Gastrocnemius medialis (tissue), 4 donors: ENCODE measurements around the gene ANKH.

ENCODE experiments used
- CTCF ChIP-seq, 5 experiments: fragments of 450-650 bp in 3 of 5; fragments of 200-600 bp in 2 of 5; sonication (generic) in 2 of 5; IDR thresholded peaks in 4 of 5; conservative IDR thresholded peaks in 1 of 5; 1 replicate in 4 of 5; 2 replicates in 1 of 5; pipeline ENCODE4 v1.5.1; 2016 to 2019; ENCODE audit warnings: antibody characterized with exemption in 5 of 5, mild to moderate bottlenecking in 3 of 5, moderate library complexity in 3 of 5
- POLR2A ChIP-seq, 2 donors: fragments of 450-650 bp; IDR thresholded peaks; one replicate each; pipeline ENCODE4 v1.6.1; 2017; ENCODE audit warnings: antibody characterized with exemption in 2 of 2, mild to moderate bottlenecking in 2 of 2, moderate library complexity in 2 of 2

DNA sequence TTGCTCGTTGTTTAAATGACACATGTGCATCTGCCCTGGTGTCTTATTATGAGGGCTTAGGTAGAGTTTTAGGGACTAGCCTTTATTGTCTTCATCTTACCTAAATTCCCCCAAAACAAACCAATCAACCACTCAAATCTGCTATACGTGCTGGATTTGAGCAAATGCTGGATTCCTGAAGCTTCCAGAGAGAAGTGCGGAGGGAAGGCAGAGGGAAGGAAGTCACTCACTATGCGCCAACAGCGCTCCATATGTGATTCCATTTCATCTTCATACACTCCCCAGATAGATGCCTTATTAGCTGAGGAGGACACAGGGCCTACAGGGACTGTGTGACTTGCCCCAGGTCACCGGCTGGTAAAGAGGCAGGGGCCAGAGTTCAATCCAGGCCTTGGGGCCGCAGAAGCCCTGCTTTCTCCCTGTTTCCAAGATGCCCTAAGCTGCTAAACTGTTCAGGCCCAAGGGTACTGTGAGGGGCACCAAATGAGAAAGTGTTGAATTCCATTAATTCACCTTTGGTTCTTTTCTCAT lies 143.6 kb downstream of the ANKH start:
- TF ChIP-seq CTCF (IDR thresholded peaks at IDR 0.05 in 4 of 5, conservative IDR thresholded peaks at IDR 0.05 in 1 of 5) (no peak), POLR2A (IDR thresholded peaks at IDR 0.05) (no peak)
